OCI-LY3 (cell line): Measurements from ENCODE around the gene CYP4F3.

ENCODE experiments used
- EZH2phosphoT487 ChIP-seq: fragments of 200-600 bp; shearing (Covaris generic); IDR thresholded peaks from 2 replicates; pipeline ENCODE4 v1.6.1; 2018; ENCODE audit warnings: antibody characterized with exemption, mixed run types, low read depth
- TF ChIP-seq, protein P1 (sequence below): fragments of 200-600, 300-600 bp; sonication (generic); IDR thresholded peaks from 2 replicates; pipeline ENCODE4 v1.5.1; 2014; ENCODE audit warnings: antibody characterized with exemption, low read length, low read depth

GRCh38 chr19:15640294-15640903 lies at the start of gene CYP4F3:
- TF ChIP-seq, protein P1, sequence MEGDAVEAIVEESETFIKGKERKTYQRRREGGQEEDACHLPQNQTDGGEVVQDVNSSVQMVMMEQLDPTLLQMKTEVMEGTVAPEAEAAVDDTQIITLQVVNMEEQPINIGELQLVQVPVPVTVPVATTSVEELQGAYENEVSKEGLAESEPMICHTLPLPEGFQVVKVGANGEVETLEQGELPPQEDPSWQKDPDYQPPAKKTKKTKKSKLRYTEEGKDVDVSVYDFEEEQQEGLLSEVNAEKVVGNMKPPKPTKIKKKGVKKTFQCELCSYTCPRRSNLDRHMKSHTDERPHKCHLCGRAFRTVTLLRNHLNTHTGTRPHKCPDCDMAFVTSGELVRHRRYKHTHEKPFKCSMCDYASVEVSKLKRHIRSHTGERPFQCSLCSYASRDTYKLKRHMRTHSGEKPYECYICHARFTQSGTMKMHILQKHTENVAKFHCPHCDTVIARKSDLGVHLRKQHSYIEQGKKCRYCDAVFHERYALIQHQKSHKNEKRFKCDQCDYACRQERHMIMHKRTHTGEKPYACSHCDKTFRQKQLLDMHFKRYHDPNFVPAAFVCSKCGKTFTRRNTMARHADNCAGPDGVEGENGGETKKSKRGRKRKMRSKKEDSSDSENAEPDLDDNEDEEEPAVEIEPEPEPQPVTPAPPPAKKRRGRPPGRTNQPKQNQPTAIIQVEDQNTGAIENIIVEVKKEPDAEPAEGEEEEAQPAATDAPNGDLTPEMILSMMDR: no peak
- no peak for TF ChIP-seq EZH2phosphoT487
